ENCODE results near the gene DGKD.

- TF ChIP-seq CBX3 (IDR thresholded peaks at IDR 0.05; ENCODE audit: borderline replicate concordance, low read depth) (no peak), SUZ12 (IDR thresholded peaks at IDR 0.05; ENCODE audit: unreplicated experiment) (no peak), SPI1 (IDR thresholded peaks at IDR 0.05; ENCODE audit: borderline replicate concordance, insufficient read depth, low read depth, low read length) (no peak), ZNF274 (IDR thresholded peaks at IDR 0.05; ENCODE audit: insufficient read depth, insufficient read length) (no peak), SP1 (IDR thresholded peaks at IDR 0.05; ENCODE audit: low read depth, low read length) (no peak), NFIC (IDR thresholded peaks at IDR 0.05; ENCODE audit: low read depth, low read length) (no peak), TCF12 (IDR thresholded peaks at IDR 0.05; ENCODE audit: low read depth, low read length) (no peak), POLR2AphosphoS2 (IDR thresholded peaks at IDR 0.05; ENCODE audit: low read depth, low read length) (no peak), CTCF (IDR thresholded peaks at IDR 0.05 in 2 of 3, conservative IDR thresholded peaks at IDR 0.05 in 1 of 3; ENCODE audit: control insufficient read depth in 2 of 3, extremely low read depth in 1 of 3, insufficient read depth in 1 of 3, low read depth in 3 of 3, low read length in 3 of 3) (no peak), EZH2 (IDR thresholded peaks at IDR 0.05; ENCODE audit: borderline replicate concordance, control insufficient read depth, low read depth, low read length) (no peak), NRF1 (conservative IDR thresholded peaks at IDR 0.05; ENCODE audit: low read depth, low read length) (no peak)
These were observed 61.9 kb downstream of the DGKD start for GRCh38 chr2:233416199-233416598.
